Measurements from ENCODE around the gene OR3A2.
"Not testable (repeated sequence)": the region's sequence is repeated elsewhere in the genome, so short reads cannot be mapped to it uniquely, and the experiment has no call there.

- not testable (repeated sequence) for TF ChIP-seq POLR2A, POLR2AphosphoS5 (IDR thresholded peaks at IDR 0.05; ENCODE audit: low read depth, low read length)
Measured at GRCh38 chr17:3244841-3245240, 141.3 kb downstream of the OR3A2 start.

Measured in GM12892 (cell line).